HepG2 (cell line): ENCODE results near the gene CTNND1. TPM values are rescaled to one million over a fixed set of nuclear protein-coding genes. Genes with fewer than 3 reads are reported as not detected.

Source experiments
- ARID3A ChIP-seq: IDR thresholded peaks from 2 replicates; pipeline ENCODE4 v1.6.1; 2012; ENCODE audit warnings: low read depth, low read length, improper control_type of control experiment
- ARID5B ChIP-seq: IDR thresholded peaks from 2 replicates; pipeline ENCODE4 v1.4.0; 2020; ENCODE audit warnings: mild to moderate bottlenecking, missing genetic modification reagents
- BHLHE40 ChIP-seq: IDR thresholded peaks from 2 replicates; pipeline ENCODE4 v1.6.1; 2011; ENCODE audit warnings: low read length, improper control_type of control experiment
- FOXJ3 ChIP-seq: sonication (generic); formaldehyde crosslinking; IDR thresholded peaks from 2 replicates; pipeline ENCODE4 v1.4.0; 2020; ENCODE audit warnings: missing genetic modification reagents, mild to moderate bottlenecking, borderline replicate concordance
- FOXK2 ChIP-seq: fragments of 450-650 bp; IDR thresholded peaks from 2 replicates; pipeline ENCODE4 v1.6.1; 2016
- HMGXB4 ChIP-seq, 2 experiments: sonication (generic) in 1 of 2; formaldehyde crosslinking in 1 of 2; IDR thresholded peaks; 2 replicates each; pipeline versions ENCODE4 v1.4.0 to v1.6.1; 2018 to 2020; ENCODE audit warnings: missing genetic modification reagents in 2 of 2, borderline replicate concordance in 1 of 2, low read depth in 1 of 2, mild to moderate bottlenecking in 1 of 2, missing biosample characterization in 1 of 2
- IRF9 ChIP-seq: sonication (generic); formaldehyde crosslinking; IDR thresholded peaks from 2 replicates; pipeline ENCODE4 v1.8.0; 2022; ENCODE audit warnings: missing genetic modification reagents, mild to moderate bottlenecking, borderline replicate concordance
- KDM1A ChIP-seq: IDR thresholded peaks from 2 replicates; pipeline ENCODE4 v1.6.1; 2016; ENCODE audit warnings: missing compliant biosample characterization
- MIER2 ChIP-seq: IDR thresholded peaks from 2 replicates; pipeline ENCODE4 v1.6.1; 2016; ENCODE audit warnings: missing biosample characterization, missing genetic modification reagents
- NFKBIZ ChIP-seq: IDR thresholded peaks from 2 replicates; pipeline ENCODE4 v1.6.1; 2018; ENCODE audit warnings: missing genetic modification reagents, missing compliant biosample characterization
- NFYB ChIP-seq: sonication (generic); formaldehyde crosslinking; IDR thresholded peaks from 2 replicates; pipeline ENCODE4 v1.4.0; 2020; ENCODE audit warnings: missing genetic modification reagents
- RFX1 ChIP-seq: fragments of 450-650 bp; IDR thresholded peaks from 2 replicates; pipeline ENCODE4 v1.6.1; 2017
- TERF1 ChIP-seq: sonication (generic); formaldehyde crosslinking; IDR thresholded peaks from 2 replicates; pipeline ENCODE4 v1.8.0; 2022; ENCODE audit warnings: mild to moderate bottlenecking, missing genetic modification reagents, moderate library complexity
- ZFP1 ChIP-seq: IDR thresholded peaks from 2 replicates; pipeline ENCODE4 v1.6.1; 2016
- ZNF232 ChIP-seq: sonication (generic); formaldehyde crosslinking; IDR thresholded peaks from 2 replicates; pipeline ENCODE4 v1.4.0; 2020; ENCODE audit warnings: missing genetic modification reagents, borderline replicate concordance
- ZNF235 ChIP-seq: sonication (generic); formaldehyde crosslinking; IDR thresholded peaks from 2 replicates; pipeline ENCODE4 v1.8.1; 2023; ENCODE audit warnings: mild to moderate bottlenecking, missing genetic modification reagents, borderline replicate concordance
- ZNF512 ChIP-seq: sonication (generic); formaldehyde crosslinking; IDR thresholded peaks from 2 replicates; pipeline ENCODE4 v1.4.0; 2020; ENCODE audit warnings: mild to moderate bottlenecking, missing genetic modification reagents
- ZNF891 ChIP-seq: sonication (generic); formaldehyde crosslinking; IDR thresholded peaks from 2 replicates; pipeline ENCODE4 v1.5.0; 2020; ENCODE audit warnings: mild to moderate bottlenecking, missing genetic modification reagents
- ZSCAN29 ChIP-seq: sonication (generic); formaldehyde crosslinking; conservative IDR thresholded peaks from 2 replicates; pipeline ENCODE4 v1.4.0; 2020; ENCODE audit warnings: mild to moderate bottlenecking, missing genetic modification reagents
- polyA plus RNA-seq, 8 experiments: library from polyadenylated mRNA; depleted of rRNA in 3 of 8; stranded (reverse) in 7 of 8; unstranded in 1 of 8; fragments of >200 nt; fragmentation: Illumina TruSeq in 4 of 8; extraction: Trizol in 4 of 8; gene quantifications; 2 replicates each; pipeline versions ENCODE4 v1.2.1 to v1.2.3, GENCODE V29; 2011 to 2016; ENCODE audit warnings: low read depth in 4 of 8, missing spikeins in 1 of 8, mixed read lengths in 1 of 8; ENCODE audit not compliant: insufficient read depth in 1 of 8
- total RNA-seq, 5 experiments: library from RNA; depleted of rRNA; stranded (reverse); fragments of >200 nt; fragmentation: Illumina TruSeq; extraction: Trizol; gene quantifications; 2 replicates each; pipeline ENCODE4 v1.2.3, GENCODE V29; 2016; ENCODE audit warnings: low read depth in 1 of 5

Gene CTNND1
- total and polyA plus RNA-seq, 2 of the 13 experiments (the other 11 are each of a cell fraction or from before 2014, with no cell fraction given), result 117 to 128 TPM

- TF ChIP-seq ARID3A (no peak), ZNF232 (no peak), BHLHE40 (peak; percentile 52), TERF1 (no peak), RFX1 (no peak), ZNF512 (CRISPR knock-in tag) (no peak), NFKBIZ (CRISPR knock-in tag) (no peak), KDM1A (no peak; the same call in 1 of the 2 replicates), ARID5B (peak; percentile 90), ZFP1 (CRISPR knock-in tag) (peak; percentile 66), FOXJ3 (CRISPR knock-in tag) (peak; percentile 87), ZNF235 (CRISPR knock-in tag) (no peak), ZNF891 (CRISPR knock-in tag) (no peak), HMGXB4 (CRISPR knock-in tag; IDR thresholded peaks at IDR 0.05; ENCODE audit: borderline replicate concordance in 1 of 2, low read depth in 1 of 2) (peak; percentile 40 to 62; a peak in 3 of 4 replicates), NFYB (CRISPR knock-in tag) (peak; percentile 93), MIER2 (CRISPR knock-in tag) (no peak), FOXK2 (0 out of 2 replicates have a peak, but pooled peaks have one; percentile 26), IRF9 (CRISPR knock-in tag) (no peak), ZSCAN29 (CRISPR knock-in tag) (no peak)
These were observed 16.9 kb downstream of the CTNND1 start (continued) for GRCh38 chr11:57778318-57779037.
